ENCODE results near the gene C1RL.
"Not testable (repeated sequence)": the region's sequence is repeated elsewhere in the genome, so short reads cannot be mapped to it uniquely, and the experiment has no call there.

C1RL gene

GRCh38 chr12:7059780-7060179 lies 49.2 kb downstream of the C1RL start:
- no peak for DNase-seq

GRCh38 chr12:7058850-7059395 lies 50.1 kb downstream of the C1RL start:
- no peak for DNase-seq

GRCh38 chr12:7058163-7058845 lies 50.7 kb downstream of the C1RL start:
- no peak for DNase-seq

GRCh38 chr12:7055736-7056135 lies 53.3 kb downstream of the C1RL start:
- DNase-seq, result not testable (repeated sequence)

GRCh38 chr12:7054925-7055324 lies 54.1 kb downstream of the C1RL start:
- DNase-seq, result no peak

- DNase-seq, result not testable (repeated sequence)
These were observed 59.0 kb downstream of the C1RL start for GRCh38 chr12:7049973-7050372.

GRCh38 chr12:7049445-7049951 lies 59.5 kb downstream of the C1RL start:
- not testable (repeated sequence) for DNase-seq

GRCh38 chr12:7047306-7047705 lies 61.7 kb downstream of the C1RL start:
- no peak for DNase-seq

- DNase-seq, result no peak
These were observed 62.5 kb downstream of the C1RL start for GRCh38 chr12:7046383-7047105.

- DNase-seq, result no peak
These were observed 63.1 kb downstream of the C1RL start for GRCh38 chr12:7045913-7046312.
